H1 (cell line): Measurements from ENCODE around the gene TENT4B. TPM values are rescaled to one million over a fixed set of nuclear protein-coding genes. Genes with fewer than 3 reads are reported as not detected.

ENCODE experiments used
- CTCF ChIA-PET: fragments of 300-600 bp; sonication (Branson Sonifier 250); formaldehyde crosslinking; loops from one replicate; lab custom pipeline; 2021; ENCODE audit not compliant: partially characterized antibody; lab: Charles Lee
- POLR2A ChIA-PET: fragments of 300-600 bp; sonication (Branson Sonifier 250); formaldehyde crosslinking; loops from one replicate; lab custom pipeline; 2021; ENCODE audit warnings: inconsistent platforms; ENCODE audit not compliant: partially characterized antibody; lab: Charles Lee
- DNase-seq, 2 experiments: peaks; one replicate each; pipeline versions ENCODE4 v3.0.0 to v3.0.0-alpha.2; 2010 to 2022; ENCODE audit warnings: low spot score in 2 of 2, low read depth in 1 of 2, mixed read lengths in 1 of 2
- FAIRE-seq: peaks from 2 replicates; lab custom pipeline; 2011; peaks lifted over from hg19 to GRCh38; lab: Jason Lieb, UNC
- H2AFZ ChIP-seq: 2 replicates; pipeline ENCODE4 v1.8.1; 2012; ENCODE audit warnings: low read length, inconsistent platforms
- H2AK5ac ChIP-seq: 2 replicates; pipeline ENCODE4 v1.6.1; 2013; ENCODE audit warnings: low read depth, low read length
- H2BK120ac ChIP-seq: replicated peaks from 2 replicates; pipeline ENCODE3; 2013; ENCODE audit warnings: low read depth, low read length, inconsistent platforms
- H2BK12ac ChIP-seq: 2 replicates; pipeline ENCODE4 v1.6.1; 2013; ENCODE audit warnings: low read depth, low read length
- H2BK15ac ChIP-seq: 2 replicates; pipeline ENCODE4 v1.6.1; 2013; ENCODE audit warnings: low read length
- H2BK20ac ChIP-seq: 2 replicates; pipeline ENCODE4 v1.6.1; 2013; ENCODE audit warnings: low read length
- H2BK5ac ChIP-seq: 2 replicates; pipeline ENCODE4 v1.6.1; 2013; ENCODE audit warnings: low read depth, low read length
- H3K14ac ChIP-seq: 2 replicates; pipeline ENCODE4 v1.6.1; 2013; ENCODE audit warnings: inconsistent platforms; ENCODE audit not compliant: insufficient read length
- H3K18ac ChIP-seq: 2 replicates; pipeline ENCODE4 v1.6.1; 2013; ENCODE audit warnings: low read length; ENCODE audit errors: extremely low read depth
- H3K23ac ChIP-seq: 2 replicates; pipeline ENCODE4 v1.6.1; 2013; ENCODE audit warnings: inconsistent platforms; ENCODE audit not compliant: insufficient read length
- H3K23me2 ChIP-seq: 2 replicates; pipeline ENCODE4 v1.6.1; 2013; ENCODE audit warnings: low read depth, low read length
- H3K27ac ChIP-seq: 2 replicates; pipeline ENCODE4 v1.6.1; 2011; ENCODE audit warnings: low read depth, low read length, inconsistent platforms
- H3K27me3 ChIP-seq, 4 experiments: replicated peaks in 1 of 4; 1 replicate in 1 of 4; 2 replicates in 3 of 4; pipeline versions ENCODE4 v1.6.1 to v1.8.1; 2011 to 2013; ENCODE audit warnings: low read length in 3 of 4, mild to moderate bottlenecking in 3 of 4, inconsistent platforms in 2 of 4, mixed read lengths in 2 of 4, moderate library complexity in 1 of 4; ENCODE audit not compliant: control insufficient read depth in 3 of 4, insufficient read depth in 3 of 4; ENCODE audit errors: extremely low read depth in 1 of 4
- H3K36me3 ChIP-seq, 4 experiments: 2 replicates each; pipeline versions ENCODE4 v1.6.1 to v1.8.1; 2011 to 2013; ENCODE audit warnings: mild to moderate bottlenecking in 4 of 4, low read length in 3 of 4, moderate library complexity in 2 of 4, control low read depth in 1 of 4, inconsistent platforms in 1 of 4; ENCODE audit not compliant: insufficient read depth in 4 of 4, control insufficient read depth in 2 of 4
- H3K4ac ChIP-seq: replicated peaks from 2 replicates; pipeline ENCODE3; 2013; ENCODE audit warnings: low read length, low read depth, mixed read lengths, inconsistent platforms; ENCODE audit not compliant: insufficient read length
- H3K4me1 ChIP-seq, 4 experiments: replicated peaks in 1 of 4; 1 replicate in 1 of 4; 2 replicates in 3 of 4; pipeline versions ENCODE4 v1.6.1 to v1.8.1; 2011 to 2013; ENCODE audit warnings: low read length in 3 of 4, inconsistent platforms in 2 of 4, mixed read lengths in 1 of 4; ENCODE audit not compliant: insufficient read depth in 4 of 4, control insufficient read depth in 3 of 4
- H3K4me2 ChIP-seq, 2 experiments: 2 replicates each; pipeline versions ENCODE4 v1.6.1 to v1.8.1; 2011 to 2013; ENCODE audit warnings: low read depth in 2 of 2, low read length in 2 of 2, control low read depth in 1 of 2, inconsistent platforms in 1 of 2, mild to moderate bottlenecking in 1 of 2; ENCODE audit not compliant: insufficient read depth in 1 of 2
- H3K4me3 ChIP-seq, 4 experiments: fragments of 200-600, 300-600 bp in 1 of 4; sonication (generic), shearing (Covaris generic), sonication (Bioruptor Twin) in 1 of 4; 2 replicates each; pipeline versions ENCODE4 v1.5.1 to v1.8.1; 2011 to 2016; ENCODE audit warnings: low read length in 4 of 4, low read depth in 3 of 4, control low read depth in 2 of 4, inconsistent platforms in 2 of 4, mild to moderate bottlenecking in 2 of 4, mixed read lengths in 1 of 4, moderate library complexity in 1 of 4; ENCODE audit not compliant: insufficient read depth in 2 of 4; ENCODE audit errors: extremely low read depth in 1 of 4
- H3K56ac ChIP-seq: replicated peaks from 2 replicates; pipeline ENCODE3; 2013; ENCODE audit warnings: low read depth, mild to moderate bottlenecking, mixed read lengths, low read length, inconsistent platforms; ENCODE audit not compliant: insufficient read length
- H3K79me1 ChIP-seq: 2 replicates; pipeline ENCODE4 v1.6.1; 2013; ENCODE audit warnings: low read depth, low read length, control low read depth
- H3K79me2 ChIP-seq, 2 experiments: 2 replicates each; pipeline versions ENCODE4 v1.6.1 to v1.8.1; 2012 to 2013; ENCODE audit warnings: low read length in 2 of 2, mild to moderate bottlenecking in 2 of 2, inconsistent platforms in 1 of 2; ENCODE audit not compliant: insufficient read depth in 2 of 2, control insufficient read depth in 1 of 2
- H3K9ac ChIP-seq, 4 experiments: replicated peaks in 1 of 4; 1 replicate in 1 of 4; 2 replicates in 3 of 4; pipeline versions ENCODE4 v1.6.1 to v1.8.1; 2011 to 2013; ENCODE audit warnings: low read depth in 3 of 4, low read length in 3 of 4, control low read depth in 2 of 4, mild to moderate bottlenecking in 2 of 4, moderate library complexity in 2 of 4, inconsistent platforms in 1 of 4; ENCODE audit errors: extremely low read depth in 1 of 4
- H3K9me3 ChIP-seq, 2 experiments: 2 replicates each; pipeline versions ENCODE4 v1.6.1 to v1.8.1; 2012 to 2013; ENCODE audit warnings: mild to moderate bottlenecking in 2 of 2, moderate library complexity in 2 of 2, control low read depth in 1 of 2, inconsistent platforms in 1 of 2, low read depth in 1 of 2, low read length in 1 of 2, mixed read lengths in 1 of 2; ENCODE audit not compliant: insufficient read depth in 2 of 2
- H4K20me1 ChIP-seq, 2 experiments: replicated peaks in 1 of 2; 2 replicates each; pipeline versions ENCODE3 to v1.8.1; 2011 to 2013; ENCODE audit warnings: inconsistent platforms in 2 of 2, low read length in 2 of 2, mild to moderate bottlenecking in 1 of 2; ENCODE audit not compliant: insufficient read depth in 2 of 2, control insufficient read depth in 1 of 2
- H4K5ac ChIP-seq: 2 replicates; pipeline ENCODE4 v1.6.1; 2013; ENCODE audit warnings: low read length, low read depth, mixed read lengths, inconsistent platforms; ENCODE audit not compliant: insufficient read length
- H4K8ac ChIP-seq: 2 replicates; pipeline ENCODE4 v1.8.0; 2013; ENCODE audit warnings: mild to moderate bottlenecking, moderate library complexity, low read length, inconsistent platforms; ENCODE audit not compliant: insufficient read depth; ENCODE audit errors: extremely low read depth
- H4K91ac ChIP-seq: replicated peaks from 2 replicates; pipeline ENCODE3; 2013; ENCODE audit warnings: low read length, mixed read lengths, inconsistent platforms; ENCODE audit not compliant: insufficient read length
- CREB1 ChIP-seq: IDR thresholded peaks from 2 replicates; pipeline ENCODE4 v1.6.1; 2012; ENCODE audit warnings: inconsistent platforms
- WGBS, 2 experiments: shearing (Covaris generic) in 1 of 2; methylation state at CpG; one replicate each; pipeline versions ENCODE4 v1.1.6 to v1.1.7; 2013 to 2015; ENCODE audit warnings: low lambda C conversion rate in 2 of 2, mixed read lengths in 2 of 2, inconsistent platforms in 1 of 2, low coverage in 1 of 2, missing lambda C conversion rate in 1 of 2; ENCODE audit not compliant: insufficient replicate concordance in 2 of 2, insufficient coverage in 1 of 2, insufficient read length in 1 of 2; ENCODE audit errors: extremely low coverage in 1 of 2, missing lambda C conversion rate in 1 of 2; 5-methylcytosine and 5-hydroxymethylcytosine counted together
- polyA plus RNA-seq, 7 experiments: library from polyadenylated mRNA; depleted of rRNA in 3 of 7; stranded (reverse) in 5 of 7; unstranded in 2 of 7; fragments of >200 nt in 5 of 7; fragments of 200-250 nt in 2 of 7; gene quantifications; 1 replicate in 5 of 7; 2 replicates in 1 of 7; 4 replicates in 1 of 7; pipeline versions ENCODE4 v1.2.1 to v1.2.3, GENCODE V29; 2011 to 2013; ENCODE audit warnings: missing spikeins in 2 of 7, mixed read lengths in 2 of 7
- total RNA-seq: library from RNA; stranded (reverse); fragmentation: NEBNext Ultra II Directional; extraction: Animal tissue kit (Norgen Biotek cat#: 25700); gene quantifications from 2 replicates; pipeline ENCODE4 v1.2.1, GENCODE V29; 2021

Gene TENT4B
- total and polyA plus RNA-seq, 2 of the 8 experiments (the other 6 are each of a cell fraction or from before 2014, with no cell fraction given), result 4.2 to 15.7 TPM

DNA sequence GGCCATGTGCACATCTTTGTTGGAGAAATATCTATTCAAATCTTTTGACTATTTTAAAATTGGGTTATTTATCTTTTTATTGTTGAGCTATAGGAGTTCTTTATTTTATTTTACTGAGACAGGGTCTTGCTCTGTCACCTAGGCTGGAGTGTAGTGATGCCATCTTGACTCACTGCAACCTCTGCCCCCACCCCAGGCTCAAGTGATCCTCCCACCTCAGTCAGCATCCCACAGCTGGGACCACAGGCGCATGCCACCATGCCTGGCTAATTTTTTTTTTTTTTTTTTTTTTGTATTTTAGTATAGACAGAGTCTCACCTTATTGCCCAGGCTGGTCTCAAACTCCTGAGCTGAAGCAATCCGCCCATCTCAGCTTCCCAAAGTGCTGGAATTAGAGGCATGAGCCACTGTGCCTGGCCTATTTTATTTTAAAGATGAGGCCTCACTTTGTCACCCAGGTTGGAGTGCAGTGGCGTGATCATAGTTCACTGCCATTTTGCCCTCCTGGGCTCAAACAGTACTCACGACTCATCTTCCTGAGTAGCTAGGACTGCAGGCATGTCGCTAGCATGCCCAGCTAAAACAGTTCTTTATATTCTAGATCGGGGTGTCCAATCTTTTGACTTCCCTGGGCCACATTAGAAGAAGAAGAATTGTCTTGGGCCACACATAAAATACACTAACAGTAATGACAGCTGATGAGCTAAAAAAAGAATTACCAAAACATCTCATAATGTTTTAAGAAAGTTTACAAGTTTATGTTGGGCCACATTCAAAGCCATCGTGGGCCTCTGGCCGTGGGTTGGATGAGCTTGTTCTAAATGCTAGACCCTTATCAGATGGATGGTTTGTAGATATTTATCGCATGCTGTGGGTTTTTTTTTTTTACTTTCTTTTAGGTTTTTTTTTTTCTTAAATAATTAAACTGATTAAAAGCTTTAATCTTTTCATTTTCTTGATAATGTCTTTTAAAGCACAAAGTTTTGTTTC is 13.7 kb downstream of the TENT4B start:
- Histone ChIP-seq H3K79me1 (peaks cover 5% of the 10 kb centered on the region; the same call in 1 of the 2 replicates), H3K4me2 (no peak overlapping the region), H3K27me3 (no peaks in the 10 kb centered on the region), H3K23me2 (no peaks in the 10 kb centered on the region), H3K4me3 (no peak overlapping the region), H2BK5ac (no peak overlapping the region), H2AFZ (no peak overlapping the region), H4K5ac (no peak overlapping the region), H2BK15ac (no peak overlapping the region), H2AK5ac (no peak overlapping the region), H3K79me2 (peaks cover 0 to 77% of the 10 kb centered on the region in 2 experiments; a peak in 2 of 4 replicates), H3K4me1 (no peaks in the 10 kb centered on the region), H3K36me3 (no peaks in the 10 kb centered on the region), H4K91ac (no peak overlapping the region), H4K20me1 (peaks cover 0 to 4% of the 10 kb centered on the region in 2 experiments), H3K56ac (no peak overlapping the region), H3K9me3 (no peaks in the 10 kb centered on the region), H3K9ac (no peak overlapping the region), H3K4ac (no peak overlapping the region), H4K8ac (no peak overlapping the region), H3K18ac (no peak overlapping the region), H3K27ac (no peak overlapping the region), H3K23ac (no peak overlapping the region), H2BK20ac (no peak overlapping the region), H2BK120ac (no peak overlapping the region), H3K14ac (no peak overlapping the region), H2BK12ac (no peak overlapping the region)
- TF ChIP-seq CREB1, result no peak
- FAIRE-seq, result no peak
- CTCF ChIA-PET, result interaction anchor here (0.8 to 1.6 kb wide), 5 partner anchors 9 to 43 kb away, joined by 3 to 9 read pairs (median 4); no protein-coding TSS in a partner anchor
- DNase-seq, result no peak
- WGBS, 2 experiments, result 89% methylated on average over 9 of the region's 9 CpGs; no CpG with 5 or more reads in 1 of the 2 experiments
- POLR2A ChIA-PET, result no interaction called here
